ENCODE results near the gene MRPL58. TPM values are rescaled to one million over a fixed set of nuclear protein-coding genes. Genes with fewer than 3 reads are reported as not detected.
"Not testable (repeated sequence)": the region's sequence is repeated elsewhere in the genome, so short reads cannot be mapped to it uniquely, and the experiment has no call there.

MRPL58 gene
- total and polyA plus RNA-seq, 2 experiments from 2014 or later: 29.8 to 39.3 TPM

GRCh38 chr17:75039238-75039637 lies 26.8 kb downstream of the MRPL58 start:
- H4K20me1 ChIP-seq (ENCODE audit: insufficient read depth, poor library complexity, severe bottlenecking): no peaks in the 10 kb centered on the region
- 92% methylated on average over 5 of the region's 5 CpGs for WGBS (ENCODE audit: low lambda C conversion rate, missing lambda C conversion rate)
- no peak overlapping the region for H3K4me2 ChIP-seq
- H3K4me3 ChIP-seq: no peak overlapping the region
- H3K27me3 ChIP-seq: no peaks in the 10 kb centered on the region
- no peak for DNase-seq (ENCODE audit: low spot score)
- H3K9me3 ChIP-seq (ENCODE audit: low read depth): no peaks in the 10 kb centered on the region
- no peaks in the 10 kb centered on the region for H3K9me2 ChIP-seq (replicated peaks; ENCODE audit: insufficient read depth)
- no peaks in the 10 kb centered on the region for H3K36me3 ChIP-seq (replicated peaks; ENCODE audit: insufficient read depth, low read depth)
- H2AFZ ChIP-seq: no peak overlapping the region
- no peak overlapping the region for H3K27ac ChIP-seq
- H3K4me1 ChIP-seq (ENCODE audit: insufficient read depth): no peaks in the 10 kb centered on the region
- H3K79me2 ChIP-seq: peaks cover 10% of the 10 kb centered on the region
- TF ChIP-seq EZH2phosphoT487 (IDR thresholded peaks at IDR 0.05; ENCODE audit: low read depth, severe bottlenecking, unreplicated experiment): no peak
- no peak for TF ChIP-seq EZH2 (IDR thresholded peaks at IDR 0.05; ENCODE audit: borderline replicate concordance)
- TF ChIP-seq, protein P1, sequence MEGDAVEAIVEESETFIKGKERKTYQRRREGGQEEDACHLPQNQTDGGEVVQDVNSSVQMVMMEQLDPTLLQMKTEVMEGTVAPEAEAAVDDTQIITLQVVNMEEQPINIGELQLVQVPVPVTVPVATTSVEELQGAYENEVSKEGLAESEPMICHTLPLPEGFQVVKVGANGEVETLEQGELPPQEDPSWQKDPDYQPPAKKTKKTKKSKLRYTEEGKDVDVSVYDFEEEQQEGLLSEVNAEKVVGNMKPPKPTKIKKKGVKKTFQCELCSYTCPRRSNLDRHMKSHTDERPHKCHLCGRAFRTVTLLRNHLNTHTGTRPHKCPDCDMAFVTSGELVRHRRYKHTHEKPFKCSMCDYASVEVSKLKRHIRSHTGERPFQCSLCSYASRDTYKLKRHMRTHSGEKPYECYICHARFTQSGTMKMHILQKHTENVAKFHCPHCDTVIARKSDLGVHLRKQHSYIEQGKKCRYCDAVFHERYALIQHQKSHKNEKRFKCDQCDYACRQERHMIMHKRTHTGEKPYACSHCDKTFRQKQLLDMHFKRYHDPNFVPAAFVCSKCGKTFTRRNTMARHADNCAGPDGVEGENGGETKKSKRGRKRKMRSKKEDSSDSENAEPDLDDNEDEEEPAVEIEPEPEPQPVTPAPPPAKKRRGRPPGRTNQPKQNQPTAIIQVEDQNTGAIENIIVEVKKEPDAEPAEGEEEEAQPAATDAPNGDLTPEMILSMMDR (IDR thresholded peaks at IDR 0.05; ENCODE audit: poor library complexity): no peak

DNA sequence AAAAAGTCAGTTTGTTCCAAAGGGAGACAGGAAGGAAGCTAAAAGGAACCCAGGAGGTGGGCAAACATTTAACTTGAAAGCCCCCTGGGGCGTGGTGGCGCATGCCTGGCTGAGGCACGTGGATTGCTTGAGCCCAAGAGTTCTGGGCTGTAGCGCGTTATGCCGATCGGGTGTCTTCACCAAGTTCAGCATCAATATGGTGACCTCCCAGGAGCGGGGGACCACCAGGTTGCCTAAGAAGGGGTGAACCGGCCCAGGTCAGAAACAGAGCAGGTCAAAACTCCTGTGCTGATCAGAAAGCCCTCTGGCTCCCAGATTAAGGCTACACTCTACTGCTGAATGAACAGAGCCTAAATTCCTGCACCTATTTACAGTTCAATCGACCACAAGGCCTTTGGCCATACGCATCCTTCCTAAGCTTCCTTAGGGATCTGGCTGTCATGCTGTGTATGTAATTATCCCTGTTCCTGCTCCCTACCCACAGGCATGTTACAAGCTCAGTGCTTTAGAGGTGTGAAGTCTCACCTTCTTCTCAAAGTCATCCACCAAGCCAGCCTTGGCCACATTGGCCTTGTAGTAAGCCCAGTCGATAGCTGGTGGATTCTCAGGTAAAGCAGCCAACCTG lies 29.3 kb downstream of the MRPL58 start:
- H3K4me2 ChIP-seq: no peak overlapping the region
- TF ChIP-seq EZH2 (IDR thresholded peaks at IDR 0.05; ENCODE audit: borderline replicate concordance) (no peak), EZH2phosphoT487 (IDR thresholded peaks at IDR 0.05; ENCODE audit: low read depth, severe bottlenecking, unreplicated experiment) (no peak)
- TF ChIP-seq, protein P1 (IDR thresholded peaks at IDR 0.05; ENCODE audit: poor library complexity): no peak
- H4K20me1 ChIP-seq (ENCODE audit: insufficient read depth, poor library complexity, severe bottlenecking): no peaks in the 10 kb centered on the region
- no peak overlapping the region for H2AFZ ChIP-seq
- H3K9me3 ChIP-seq (ENCODE audit: low read depth): no peaks in the 10 kb centered on the region
- no peak overlapping the region for H3K4me3 ChIP-seq
- peaks cover 5% of the 10 kb centered on the region for H3K4me1 ChIP-seq (ENCODE audit: insufficient read depth)
- WGBS (ENCODE audit: low lambda C conversion rate, missing lambda C conversion rate): 88% methylated on average over 12 of the region's 12 CpGs
- no peak for DNase-seq (ENCODE audit: low spot score)
- H3K27me3 ChIP-seq: no peaks in the 10 kb centered on the region
- no peak overlapping the region for H3K27ac ChIP-seq
- H3K79me2 ChIP-seq: peaks cover 21% of the 10 kb centered on the region
- H3K36me3 ChIP-seq (replicated peaks; ENCODE audit: insufficient read depth, low read depth): no peaks in the 10 kb centered on the region
- H3K9me2 ChIP-seq (replicated peaks; ENCODE audit: insufficient read depth): no peaks in the 10 kb centered on the region

GRCh38 chr17:75043789-75044188 lies 31.3 kb downstream of the MRPL58 start:
- H4K20me1 ChIP-seq (ENCODE audit: insufficient read depth, poor library complexity, severe bottlenecking); H3K27me3 ChIP-seq; H3K36me3 ChIP-seq (replicated peaks; ENCODE audit: insufficient read depth, low read depth); H3K4me2 ChIP-seq; H3K9me2 ChIP-seq (replicated peaks; ENCODE audit: insufficient read depth); H3K4me1 ChIP-seq (ENCODE audit: insufficient read depth); H3K9me3 ChIP-seq (ENCODE audit: low read depth); DNase-seq (ENCODE audit: low spot score); H2AFZ ChIP-seq; H3K4me3 ChIP-seq; H3K27ac ChIP-seq: not testable (repeated sequence)
- H3K79me2 ChIP-seq: peaks cover 33% of the 10 kb centered on the region
- 86% methylated on average over 5 of the region's 5 CpGs for WGBS (ENCODE audit: low lambda C conversion rate, missing lambda C conversion rate)

GRCh38 chr17:75044716-75045115 lies 32.2 kb downstream of the MRPL58 start:
- Histone ChIP-seq H3K79me2 (peaks cover 42% of the 10 kb centered on the region), H3K36me3 (replicated peaks; ENCODE audit: insufficient read depth, low read depth) (no peaks in the 10 kb centered on the region), H3K9me3 (ENCODE audit: low read depth) (no peaks in the 10 kb centered on the region), H3K4me2 (no peak overlapping the region), H3K4me1 (ENCODE audit: insufficient read depth) (peaks cover 10% of the 10 kb centered on the region), H3K27me3 (no peaks in the 10 kb centered on the region), H2AFZ (no peak overlapping the region), H3K27ac (no peak overlapping the region), H3K9me2 (replicated peaks; ENCODE audit: insufficient read depth) (no peaks in the 10 kb centered on the region), H3K4me3 (no peak overlapping the region), H4K20me1 (ENCODE audit: insufficient read depth, poor library complexity, severe bottlenecking) (no peaks in the 10 kb centered on the region)
- WGBS (ENCODE audit: low lambda C conversion rate, missing lambda C conversion rate): 64% methylated on average over 7 of the region's 7 CpGs
- DNase-seq (ENCODE audit: low spot score): no peak
- TF ChIP-seq EZH2phosphoT487 (IDR thresholded peaks at IDR 0.05; ENCODE audit: low read depth, severe bottlenecking, unreplicated experiment) (no peak), EZH2 (IDR thresholded peaks at IDR 0.05; ENCODE audit: borderline replicate concordance) (no peak)
- TF ChIP-seq, protein P1 (IDR thresholded peaks at IDR 0.05; ENCODE audit: poor library complexity): no peak

DNA sequence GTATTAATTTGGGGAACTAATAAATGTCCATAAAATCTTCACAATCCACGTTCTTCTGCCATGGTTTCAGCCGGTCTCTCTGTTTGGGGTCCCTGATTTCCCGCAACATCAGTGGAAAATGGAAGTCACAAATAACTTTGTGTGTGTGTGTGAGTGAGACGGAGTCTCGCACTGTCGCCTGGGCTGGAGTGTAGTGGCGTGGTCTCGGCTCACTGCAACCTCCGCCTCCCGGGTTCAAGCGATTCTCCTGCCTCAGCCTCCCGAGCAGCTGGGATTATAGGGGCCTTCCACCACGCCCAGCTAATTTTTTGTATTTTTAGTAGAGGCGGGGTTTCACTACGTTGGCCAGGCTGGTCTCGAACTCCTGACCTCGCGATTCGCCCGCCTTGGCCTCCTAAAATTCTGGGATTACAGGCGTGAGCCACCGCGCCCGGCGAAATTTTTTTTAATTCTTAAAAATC lies 33.5 kb downstream of the MRPL58 start:
- not testable (repeated sequence) for H3K36me3 ChIP-seq (replicated peaks; ENCODE audit: insufficient read depth, low read depth); DNase-seq (ENCODE audit: low spot score); H3K9me3 ChIP-seq (ENCODE audit: low read depth); H3K9me2 ChIP-seq (replicated peaks; ENCODE audit: insufficient read depth); H3K27me3 ChIP-seq; H4K20me1 ChIP-seq (ENCODE audit: insufficient read depth, poor library complexity, severe bottlenecking)
- peak overlapping the region; percentile 88 for H3K4me2 ChIP-seq
- peak overlapping the region; percentile 63 for H3K4me3 ChIP-seq
- peaks cover 52% of the 10 kb centered on the region for H3K79me2 ChIP-seq
- peak overlapping the region; percentile 94 for H3K27ac ChIP-seq
- H3K4me1 ChIP-seq (ENCODE audit: insufficient read depth): peaks cover 10% of the 10 kb centered on the region
- 8% methylated on average over 25 of the region's 25 CpGs for WGBS (ENCODE audit: low lambda C conversion rate, missing lambda C conversion rate)
- peak overlapping the region; percentile 64 for H2AFZ ChIP-seq
